HCT116 (cell line): Measurements from ENCODE around the gene DTX3L. TPM values are rescaled to one million over a fixed set of nuclear protein-coding genes. Genes with fewer than 3 reads are reported as not detected.

Source experiments
- ATAC-seq: fragments of 200-7000 bp; cut with Tn5 transposase; 2 replicates; pipeline ENCODE4 v1.9.1; 2020; ENCODE audit warnings: mild to moderate bottlenecking, moderate library complexity
- BruUV-seq: library from RNA; stranded (reverse); fragments of 400-500 nt; replicated peaks from 2 replicates; lab custom pipeline; 2021; lab: Mats Ljungman, UMichigan
- CTCF ChIA-PET: fragments of 300-600 bp; sonication (Branson Sonifier 250); formaldehyde crosslinking; loops from one replicate; lab custom pipeline; 2021; ENCODE audit warnings: antibody characterized with exemption; lab: Charles Lee
- POLR2A ChIA-PET: fragments of 300-600, 350-600 bp; sonication (Branson Sonifier 250); formaldehyde crosslinking; loops from one replicate; lab custom pipeline; 2021; ENCODE audit warnings: antibody characterized with exemption; lab: Charles Lee
- RAD21 ChIA-PET, 2 experiments: fragments of 300-600 bp; sonication (Branson Sonifier 250); formaldehyde crosslinking; loops; one replicate each; lab custom pipeline; 2023; ENCODE audit warnings: low total read pairs in 2 of 2; ENCODE audit not compliant: uncharacterized antibody in 2 of 2, unreplicated experiment in 2 of 2, low non-redundant PET in 1 of 2; lab: Charles Lee
- DNase-seq: peaks from one replicate; pipeline ENCODE4 v3.0.0-alpha.2; 2010; ENCODE audit warnings: low read depth, low spot score
- H2AFZ ChIP-seq: fragments of 200-600 bp; shearing (Covaris generic), sonication (generic); 2 replicates; pipeline ENCODE4 v1.6.1; 2017; ENCODE audit warnings: low read depth, mixed run types, mixed read lengths, antibody characterized with exemption, low read length; ENCODE audit not compliant: poor library complexity, severe bottlenecking
- H3K27ac ChIP-seq: 2 replicates; pipeline ENCODE4 v1.5.1; 2012; ENCODE audit warnings: low read depth, low read length
- H3K27me3 ChIP-seq: fragments of 200-600 bp; sonication (generic); 2 replicates; pipeline ENCODE4 v1.6.1; 2016; ENCODE audit warnings: mixed run types, low read length, mixed read lengths; ENCODE audit not compliant: insufficient read depth
- H3K36me3 ChIP-seq, 2 experiments: fragments of 200-500 bp in 1 of 2; fragments of 200-600 bp in 1 of 2; sonication (Bioruptor generic) in 1 of 2; sonication (generic) in 1 of 2; 2 replicates each; pipeline versions ENCODE4 v1.5.1 to v1.6.1; 2014 to 2016; ENCODE audit warnings: low read length in 2 of 2, inconsistent platforms in 1 of 2, mixed read lengths in 1 of 2, mixed run types in 1 of 2; ENCODE audit not compliant: insufficient read depth in 2 of 2, control insufficient read depth in 1 of 2
- H3K4me1 ChIP-seq, 2 experiments: fragments of 200-600 bp in 1 of 2; sonication (generic) in 1 of 2; 2 replicates each; pipeline versions ENCODE4 v1.5.1 to v1.6.1; 2012 to 2017; ENCODE audit warnings: low read length in 2 of 2, inconsistent platforms in 1 of 2, mild to moderate bottlenecking in 1 of 2, mixed read lengths in 1 of 2, mixed run types in 1 of 2, moderate library complexity in 1 of 2; ENCODE audit not compliant: insufficient read depth in 2 of 2, control insufficient read depth in 1 of 2
- H3K4me2 ChIP-seq: fragments of 200-600 bp; sonication (generic); 2 replicates; pipeline ENCODE4 v1.6.1; 2017; ENCODE audit warnings: mixed run types, low read length, mixed read lengths
- H3K4me3 ChIP-seq, 2 experiments: fragments of 200-600 bp in 1 of 2; sonication (generic) in 1 of 2; replicated peaks in 1 of 2; 2 replicates each; pipeline ENCODE4 v1.5.1; 2011 to 2016; ENCODE audit warnings: low read length in 2 of 2, control low read depth in 1 of 2, low read depth in 1 of 2, mild to moderate bottlenecking in 1 of 2, mixed read lengths in 1 of 2, mixed run types in 1 of 2
- H3K79me2 ChIP-seq: fragments of 200-600 bp; sonication (generic); 2 replicates; pipeline ENCODE4 v1.6.1; 2017; ENCODE audit warnings: mild to moderate bottlenecking, mixed run types, low read length, moderate library complexity, mixed read lengths; ENCODE audit not compliant: insufficient read depth
- H3K9ac ChIP-seq: fragments of 200-600 bp; sonication (generic); 2 replicates; pipeline ENCODE4 v1.6.1; 2016; ENCODE audit warnings: low read length, mixed read lengths
- H3K9me2 ChIP-seq: fragments of 200-600 bp; sonication (generic), shearing (Covaris generic); 2 replicates; pipeline ENCODE4 v1.6.1; 2017; ENCODE audit warnings: mixed run types, mild to moderate bottlenecking, moderate library complexity; ENCODE audit not compliant: insufficient read depth
- H3K9me3 ChIP-seq, 2 experiments: fragments of 200-500 bp in 1 of 2; fragments of 200-600 bp in 1 of 2; sonication (Bioruptor generic) in 1 of 2; sonication (generic) in 1 of 2; 2 replicates each; pipeline ENCODE4 v1.6.1; 2014 to 2017; ENCODE audit warnings: low read length in 2 of 2, mixed read lengths in 2 of 2, inconsistent platforms in 1 of 2, low read depth in 1 of 2, mild to moderate bottlenecking in 1 of 2, mixed run types in 1 of 2, moderate library complexity in 1 of 2; ENCODE audit not compliant: control insufficient read depth in 1 of 2, insufficient read depth in 1 of 2
- H4K20me1 ChIP-seq: fragments of 200-600 bp; sonication (generic), shearing (Covaris generic); 2 replicates; pipeline ENCODE4 v1.6.1; 2017; ENCODE audit warnings: mixed run types, mild to moderate bottlenecking, moderate library complexity; ENCODE audit not compliant: insufficient read depth
- CBX3 ChIP-seq: IDR thresholded peaks from 2 replicates; pipeline ENCODE4 v1.6.1; 2012; ENCODE audit warnings: low read depth
- CEBPB ChIP-seq: IDR thresholded peaks from 2 replicates; pipeline ENCODE4 v1.6.1; 2012; ENCODE audit warnings: low read depth
- EGR1 ChIP-seq: IDR thresholded peaks from 2 replicates; pipeline ENCODE4 v1.6.1; 2012; ENCODE audit warnings: low read depth
- JUND ChIP-seq: IDR thresholded peaks from 2 replicates; pipeline ENCODE4 v1.6.1; 2012
- POLR2A ChIP-seq: IDR thresholded peaks from 2 replicates; pipeline ENCODE4 v1.7.0; 2011; ENCODE audit warnings: borderline replicate concordance; ENCODE audit not compliant: insufficient read depth, insufficient read length; ENCODE audit errors: extremely low read depth
- POLR2AphosphoS5 ChIP-seq: IDR thresholded peaks from 2 replicates; pipeline ENCODE4 v1.6.1; 2011; ENCODE audit warnings: mild to moderate bottlenecking, low read depth, low read length, moderate library complexity
- RAD21 ChIP-seq: IDR thresholded peaks from 2 replicates; pipeline ENCODE4 v1.6.1; 2012; ENCODE audit warnings: low read depth, mild to moderate bottlenecking
- SP1 ChIP-seq: IDR thresholded peaks from 2 replicates; pipeline ENCODE4 v1.6.1; 2012; ENCODE audit warnings: low read depth
- TCF7L2 ChIP-seq: IDR thresholded peaks from 2 replicates; pipeline ENCODE4 v1.7.0; 2011; ENCODE audit warnings: borderline replicate concordance, inconsistent platforms; ENCODE audit not compliant: insufficient read depth, insufficient read length; ENCODE audit errors: extremely low read depth
- YY1 ChIP-seq: IDR thresholded peaks from 2 replicates; pipeline ENCODE4 v1.6.1; 2011; ENCODE audit warnings: low read length, low read depth, moderate library complexity, mild to moderate bottlenecking; ENCODE audit not compliant: insufficient replicate concordance; ENCODE audit errors: extremely low read depth
- intact Hi-C: fragments of 100-400 bp; cut with micrococcal nuclease; formaldehyde crosslinking; loops from 2 replicates; pipeline ENCODE4 v1.10.0; 2022
- total RNA-seq: library from RNA; stranded (reverse); gene quantifications from one replicate; pipeline ENCODE4 v1.2.1, GENCODE V29; 2021; ENCODE audit not compliant: unreplicated experiment
- TF ChIP-seq, protein P1 (sequence below): IDR thresholded peaks from 2 replicates; pipeline ENCODE4 v1.6.1; 2011; ENCODE audit warnings: mild to moderate bottlenecking, low read length, moderate library complexity; ENCODE audit not compliant: insufficient replicate concordance; ENCODE audit errors: extremely low read depth
- TF ChIP-seq, protein P2 (sequence below), 3 experiments: fragments of 200-600 bp in 1 of 3; sonication (generic) in 1 of 3; IDR thresholded peaks in 2 of 3; conservative IDR thresholded peaks in 1 of 3; 2 replicates each; pipeline ENCODE4 v1.5.1; 2012 to 2017; ENCODE audit warnings: low read depth in 2 of 3, low read length in 2 of 3, antibody characterized with exemption in 1 of 3, borderline replicate concordance in 1 of 3, control low read depth in 1 of 3, mild to moderate bottlenecking in 1 of 3, mixed read lengths in 1 of 3, mixed run types in 1 of 3, moderate library complexity in 1 of 3; ENCODE audit not compliant: insufficient read depth in 1 of 3

DTX3L gene
- total RNA-seq, 1 experiment from 2014 or later, result 13.1 TPM

DNA sequence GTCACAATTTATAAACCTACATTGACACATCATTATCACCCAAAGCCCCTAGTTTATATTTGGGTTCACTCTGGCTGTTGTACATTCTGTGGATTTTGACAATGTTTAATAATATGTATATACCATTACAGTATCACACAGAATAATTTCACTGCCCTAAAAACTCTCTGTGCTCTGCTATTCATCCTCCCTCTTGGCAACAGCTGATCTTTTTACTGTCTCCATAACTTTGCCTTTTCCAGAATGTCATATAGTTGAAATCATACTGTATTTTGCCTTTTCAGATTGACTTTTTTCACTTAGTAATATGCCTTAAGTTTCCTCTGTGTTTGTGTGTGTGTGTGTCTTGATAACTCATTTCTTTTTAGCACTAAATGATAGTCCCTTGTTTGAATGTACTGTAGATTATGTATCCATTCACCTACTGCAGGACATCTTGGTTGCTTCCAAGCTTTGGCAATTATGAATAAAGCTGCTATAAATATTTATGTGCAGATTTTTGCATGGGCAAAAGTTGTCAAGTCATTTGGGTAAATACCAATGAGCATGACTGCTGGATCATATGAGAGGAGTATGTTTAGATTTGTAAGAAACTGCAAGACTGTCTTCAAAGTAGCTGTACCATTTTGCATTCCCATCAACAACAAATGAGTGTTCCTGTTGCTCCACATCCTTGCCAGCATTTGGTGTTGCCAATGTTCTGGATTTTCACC lies 22.8 kb downstream of the DTX3L start:
- Histone ChIP-seq H3K79me2 (no peaks in the 10 kb centered on the region), H3K27me3 (no peaks in the 10 kb centered on the region), H3K4me3 (no peak overlapping the region), H3K9me2 (no peaks in the 10 kb centered on the region), H2AFZ (no peak overlapping the region), H3K4me2 (no peak overlapping the region), H3K9ac (no peak overlapping the region), H3K9me3 (peaks cover 7 to 11% of the 10 kb centered on the region in 2 experiments; a peak in 2 of 4 replicates), H4K20me1 (no peaks in the 10 kb centered on the region), H3K4me1 (peaks cover 0 to 3% of the 10 kb centered on the region in 2 experiments; a peak in 1 of 4 replicates), H3K36me3 (no peaks in the 10 kb centered on the region), H3K27ac (no peak overlapping the region)
- intact Hi-C loops, result no loop called here
- ChIA-PET CTCF (no interaction called here), POLR2A (no interaction called here), RAD21 (no interaction called here)
- ATAC-seq, result no peak
- no peak for DNase-seq
- BruUV-seq, result no TSS peak
- TF ChIP-seq, protein P1, sequence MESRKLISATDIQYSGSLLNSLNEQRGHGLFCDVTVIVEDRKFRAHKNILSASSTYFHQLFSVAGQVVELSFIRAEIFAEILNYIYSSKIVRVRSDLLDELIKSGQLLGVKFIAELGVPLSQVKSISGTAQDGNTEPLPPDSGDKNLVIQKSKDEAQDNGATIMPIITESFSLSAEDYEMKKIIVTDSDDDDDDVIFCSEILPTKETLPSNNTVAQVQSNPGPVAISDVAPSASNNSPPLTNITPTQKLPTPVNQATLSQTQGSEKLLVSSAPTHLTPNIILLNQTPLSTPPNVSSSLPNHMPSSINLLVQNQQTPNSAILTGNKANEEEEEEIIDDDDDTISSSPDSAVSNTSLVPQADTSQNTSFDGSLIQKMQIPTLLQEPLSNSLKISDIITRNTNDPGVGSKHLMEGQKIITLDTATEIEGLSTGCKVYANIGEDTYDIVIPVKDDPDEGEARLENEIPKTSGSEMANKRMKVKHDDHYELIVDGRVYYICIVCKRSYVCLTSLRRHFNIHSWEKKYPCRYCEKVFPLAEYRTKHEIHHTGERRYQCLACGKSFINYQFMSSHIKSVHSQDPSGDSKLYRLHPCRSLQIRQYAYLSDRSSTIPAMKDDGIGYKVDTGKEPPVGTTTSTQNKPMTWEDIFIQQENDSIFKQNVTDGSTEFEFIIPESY, result no peak
- TF ChIP-seq EGR1 (no peak), CBX3 (no peak), SP1 (no peak), CEBPB (no peak), RAD21 (no peak), POLR2AphosphoS5 (no peak), YY1 (no peak), JUND (no peak), TCF7L2 (no peak), POLR2A (no peak)
- TF ChIP-seq, protein P2, sequence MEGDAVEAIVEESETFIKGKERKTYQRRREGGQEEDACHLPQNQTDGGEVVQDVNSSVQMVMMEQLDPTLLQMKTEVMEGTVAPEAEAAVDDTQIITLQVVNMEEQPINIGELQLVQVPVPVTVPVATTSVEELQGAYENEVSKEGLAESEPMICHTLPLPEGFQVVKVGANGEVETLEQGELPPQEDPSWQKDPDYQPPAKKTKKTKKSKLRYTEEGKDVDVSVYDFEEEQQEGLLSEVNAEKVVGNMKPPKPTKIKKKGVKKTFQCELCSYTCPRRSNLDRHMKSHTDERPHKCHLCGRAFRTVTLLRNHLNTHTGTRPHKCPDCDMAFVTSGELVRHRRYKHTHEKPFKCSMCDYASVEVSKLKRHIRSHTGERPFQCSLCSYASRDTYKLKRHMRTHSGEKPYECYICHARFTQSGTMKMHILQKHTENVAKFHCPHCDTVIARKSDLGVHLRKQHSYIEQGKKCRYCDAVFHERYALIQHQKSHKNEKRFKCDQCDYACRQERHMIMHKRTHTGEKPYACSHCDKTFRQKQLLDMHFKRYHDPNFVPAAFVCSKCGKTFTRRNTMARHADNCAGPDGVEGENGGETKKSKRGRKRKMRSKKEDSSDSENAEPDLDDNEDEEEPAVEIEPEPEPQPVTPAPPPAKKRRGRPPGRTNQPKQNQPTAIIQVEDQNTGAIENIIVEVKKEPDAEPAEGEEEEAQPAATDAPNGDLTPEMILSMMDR (IDR thresholded peaks at IDR 0.05 in 2 of 3, conservative IDR thresholded peaks at IDR 0.05 in 1 of 3; ENCODE audit: borderline replicate concordance in 1 of 3, insufficient read depth in 1 of 3, low read depth in 2 of 3, low read length in 2 of 3), result no peak
